Dendritic cell treated with granulocyte-macrophage colony-stimulating factor and Interleukin-4, amounts not matched to agents 40 ng/mL and 50 ng/mL, for 4 days (primary cell): ENCODE results near the gene MACROD2.

Source experiments
- H3K27ac Mint-ChIP-seq: one replicate; pipeline ENCODE4 v1.8.0; 2022; ENCODE audit warnings: mild to moderate bottlenecking, mixed read lengths
- H3K27me3 Mint-ChIP-seq: one replicate; pipeline ENCODE4 v1.8.0; 2022; ENCODE audit warnings: mild to moderate bottlenecking, mixed read lengths
- H3K36me3 Mint-ChIP-seq: one replicate; pipeline ENCODE4 v1.8.0; 2022; ENCODE audit warnings: low read depth, mixed read lengths
- H3K4me1 Mint-ChIP-seq: one replicate; pipeline ENCODE4 v1.8.0; 2022; ENCODE audit warnings: low read depth, mixed read lengths
- H3K4me3 Mint-ChIP-seq: one replicate; pipeline ENCODE4 v1.8.0; 2022; ENCODE audit warnings: mild to moderate bottlenecking, moderate library complexity, mixed read lengths
- H3K9me3 Mint-ChIP-seq: one replicate; pipeline ENCODE4 v1.8.0; 2022; ENCODE audit warnings: mixed read lengths
- intact Hi-C: fragments of 100-400 bp; cut with micrococcal nuclease; formaldehyde crosslinking; loops from one replicate; pipeline ENCODE4 v1.15.0; 2022

The MACROD2 gene

DNA sequence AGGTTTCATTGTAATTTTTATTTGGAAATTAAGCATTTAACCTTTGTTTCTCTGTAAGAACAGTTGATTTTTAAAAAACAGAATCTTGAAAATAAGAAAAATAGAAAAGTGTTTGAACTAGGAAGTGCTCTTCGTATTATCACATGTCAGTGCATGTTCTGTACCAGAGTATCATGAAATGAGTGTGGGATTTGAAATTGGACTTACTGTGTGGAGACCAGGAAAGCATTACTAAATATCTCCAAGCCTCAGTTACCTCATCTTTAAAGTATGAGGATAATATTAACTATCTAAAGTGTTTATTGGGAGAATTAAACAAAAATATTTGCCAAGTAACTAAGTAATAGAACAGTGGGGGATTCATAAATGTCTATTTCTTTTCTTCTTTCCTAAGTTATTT lies 499.0 kb downstream of the MACROD2 start:
- Mint-ChIP-seq H3K27ac (no peak overlapping the region), H3K4me3 (no peak overlapping the region), H3K9me3 (peaks cover 16% of the 10 kb centered on the region), H3K4me1 (no peaks in the 10 kb centered on the region), H3K27me3 (no peaks in the 10 kb centered on the region), H3K36me3 (no peaks in the 10 kb centered on the region)
- intact Hi-C loops = no loop called here

DNA sequence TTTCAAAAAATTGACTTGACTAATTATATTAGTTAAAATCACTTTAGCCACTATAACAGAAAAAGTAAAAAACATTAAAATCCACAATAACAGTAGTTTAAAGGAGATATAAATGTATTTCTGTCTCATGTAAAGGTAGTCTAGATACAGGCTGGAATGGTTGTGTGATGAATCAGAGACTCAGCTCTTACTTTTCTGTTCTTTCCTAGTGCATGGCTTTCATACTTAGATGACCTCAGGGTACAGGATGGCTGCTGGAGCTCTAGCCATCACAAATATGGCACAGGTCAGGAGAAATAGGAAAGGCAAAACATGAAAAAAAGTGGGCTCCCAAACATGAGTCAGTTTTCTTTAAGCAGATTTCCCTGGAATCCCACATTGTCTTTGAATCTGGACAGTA lies 499.8 kb downstream of the MACROD2 start:
- Mint-ChIP-seq H3K27me3 (no peaks in the 10 kb centered on the region), H3K27ac (no peak overlapping the region), H3K4me3 (no peak overlapping the region), H3K4me1 (no peaks in the 10 kb centered on the region), H3K9me3 (peaks cover 17% of the 10 kb centered on the region), H3K36me3 (no peaks in the 10 kb centered on the region)
- intact Hi-C loops = no loop called here

DNA sequence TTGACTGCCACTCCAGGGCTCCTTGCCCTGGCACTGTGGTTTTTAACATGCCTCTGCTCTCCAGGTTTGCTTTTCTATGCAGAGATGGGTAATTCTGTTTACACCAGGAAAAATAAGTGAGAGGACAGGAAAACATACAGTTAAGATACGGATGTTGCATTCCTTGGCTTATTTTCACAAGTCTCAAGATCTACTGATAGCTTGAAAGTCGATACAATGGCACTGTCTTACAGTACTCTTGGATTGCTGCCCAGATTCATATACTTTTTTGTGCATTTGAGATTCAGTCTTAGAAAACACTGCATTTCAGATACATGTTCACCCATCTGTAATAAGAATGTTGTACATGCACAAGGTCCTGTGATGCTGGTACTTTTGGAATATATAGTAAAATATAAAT lies 501.7 kb downstream of the MACROD2 start:
- Mint-ChIP-seq H3K4me3 (no peak overlapping the region), H3K4me1 (no peaks in the 10 kb centered on the region), H3K27me3 (no peaks in the 10 kb centered on the region), H3K9me3 (peaks cover 17% of the 10 kb centered on the region), H3K36me3 (no peaks in the 10 kb centered on the region), H3K27ac (no peak overlapping the region)
- intact Hi-C loops = no loop called here

DNA sequence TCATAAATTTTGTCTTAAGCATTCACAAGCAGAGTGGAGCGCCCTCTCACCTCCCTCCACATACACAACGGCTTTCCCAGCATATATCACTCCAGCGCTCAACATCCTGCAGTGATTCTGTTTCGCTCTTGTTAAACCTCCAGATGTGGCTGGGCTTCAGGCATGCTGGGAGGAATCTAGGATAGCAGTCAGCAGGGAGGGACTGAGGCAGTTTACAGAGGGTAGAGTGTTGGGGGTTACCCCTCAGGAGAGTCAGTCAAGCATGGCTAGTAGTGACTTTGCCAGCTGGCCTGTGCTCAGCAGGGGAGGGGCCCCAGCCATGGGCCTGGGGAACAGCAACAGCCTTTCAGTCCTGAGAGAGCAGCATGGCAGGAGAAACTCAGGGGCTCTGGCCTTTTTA lies 503.5 kb downstream of the MACROD2 start:
- H3K9me3 Mint-ChIP-seq = peaks cover 27% of the 10 kb centered on the region
- H3K36me3 Mint-ChIP-seq = no peaks in the 10 kb centered on the region
- H3K27ac Mint-ChIP-seq = no peak overlapping the region
- H3K4me3 Mint-ChIP-seq = no peak overlapping the region
- H3K27me3 Mint-ChIP-seq = no peaks in the 10 kb centered on the region
- H3K4me1 Mint-ChIP-seq = no peaks in the 10 kb centered on the region
- intact Hi-C loops = no loop called here

DNA sequence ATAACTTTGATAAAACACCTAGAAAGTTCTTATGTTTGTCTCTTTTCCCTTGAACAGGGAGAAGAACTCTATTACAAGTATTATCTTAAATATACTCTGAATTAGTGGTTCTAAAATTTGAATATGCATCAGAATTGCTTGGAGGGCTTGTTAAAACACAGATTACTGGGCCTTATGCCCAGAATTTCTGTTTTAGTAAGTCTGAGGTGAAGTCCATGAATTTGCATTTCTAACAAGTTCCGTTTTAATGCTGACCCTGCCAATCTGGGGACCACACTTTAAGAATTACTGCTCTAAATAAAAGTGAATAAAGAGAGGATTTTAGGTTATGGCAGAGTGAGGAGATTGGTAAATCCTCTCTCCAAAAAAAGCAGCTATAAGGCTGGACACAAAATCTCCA lies 510.2 kb downstream of the MACROD2 start:
- intact Hi-C loops = no loop called here

DNA sequence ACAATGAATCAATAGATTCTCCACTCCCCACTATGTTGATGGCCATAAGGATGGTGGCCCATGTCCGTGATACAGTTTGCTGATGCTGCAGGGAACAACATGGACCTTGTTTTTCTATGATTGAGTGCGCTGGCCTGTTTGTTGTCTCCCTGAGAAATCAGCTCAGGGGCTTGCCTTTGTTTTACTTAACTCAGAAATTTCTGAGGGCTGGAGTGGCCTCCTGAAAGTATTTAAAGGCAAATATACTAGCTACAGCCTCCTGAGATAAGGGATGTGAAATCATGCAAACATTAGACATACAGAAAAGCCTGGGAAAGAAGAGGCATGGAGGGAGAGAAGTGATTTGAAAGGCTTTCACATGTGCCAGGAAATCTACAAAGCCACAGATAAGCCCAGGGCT lies 512.4 kb downstream of the MACROD2 start:
- H3K4me1 Mint-ChIP-seq = no peaks in the 10 kb centered on the region
- no peaks in the 10 kb centered on the region for H3K36me3 Mint-ChIP-seq
- H3K27ac Mint-ChIP-seq = no peak overlapping the region
- H3K9me3 Mint-ChIP-seq = peaks cover 45% of the 10 kb centered on the region
- H3K4me3 Mint-ChIP-seq = no peak overlapping the region
- intact Hi-C loops = no loop called here
- no peaks in the 10 kb centered on the region for H3K27me3 Mint-ChIP-seq

More for the DNA sequence above, 510.2 kb downstream of the MACROD2 start:
- H3K9me3 Mint-ChIP-seq = peaks cover 37% of the 10 kb centered on the region
- no peaks in the 10 kb centered on the region for H3K4me1 Mint-ChIP-seq
- H3K36me3 Mint-ChIP-seq = no peaks in the 10 kb centered on the region
- no peaks in the 10 kb centered on the region for H3K27me3 Mint-ChIP-seq
- H3K4me3 Mint-ChIP-seq = no peak overlapping the region
- H3K27ac Mint-ChIP-seq = no peak overlapping the region

DNA sequence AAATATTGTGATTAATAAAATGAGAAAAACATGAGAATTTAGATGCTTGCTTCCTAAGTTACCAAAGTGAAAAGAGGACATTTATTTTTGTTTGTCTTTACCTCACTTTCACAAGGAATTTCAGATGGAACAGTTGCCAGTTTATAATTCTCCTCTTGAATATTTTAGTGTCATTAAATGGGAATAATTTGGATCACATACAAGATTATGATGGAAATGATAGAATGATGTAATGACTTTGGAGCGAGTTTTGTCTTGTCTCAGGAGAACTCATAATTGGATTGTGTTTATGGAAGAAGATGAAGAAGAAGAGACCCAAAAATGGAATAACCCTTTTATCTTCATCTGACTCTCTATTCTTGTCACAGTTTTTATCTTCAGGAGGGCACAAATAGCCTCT lies 515.0 kb downstream of the MACROD2 start:
- Mint-ChIP-seq H3K4me3 (no peak overlapping the region), H3K4me1 (no peaks in the 10 kb centered on the region), H3K36me3 (no peaks in the 10 kb centered on the region), H3K27me3 (no peaks in the 10 kb centered on the region), H3K9me3 (peaks cover 40% of the 10 kb centered on the region), H3K27ac (no peak overlapping the region)
- intact Hi-C loops = no loop called here

DNA sequence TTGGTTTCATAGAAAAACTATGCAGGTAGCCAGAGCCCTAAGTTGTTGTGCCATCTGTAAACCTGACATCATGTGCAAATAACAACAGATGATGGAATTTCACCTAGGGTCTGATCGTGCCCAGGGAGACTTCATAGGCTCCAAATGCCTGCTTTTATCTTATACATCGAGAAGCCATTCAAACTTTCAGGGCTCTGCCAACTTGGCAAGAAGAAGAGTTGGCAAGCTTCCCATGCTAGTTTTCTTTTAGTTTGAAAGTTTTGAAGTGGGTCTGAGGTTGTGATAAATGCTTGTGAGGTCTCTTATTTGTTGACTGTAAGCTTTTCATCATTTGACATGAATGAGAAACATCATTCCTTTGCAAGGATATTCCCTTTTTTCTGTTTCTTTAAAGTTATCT lies 517.5 kb downstream of the MACROD2 start:
- H3K4me1 Mint-ChIP-seq = no peaks in the 10 kb centered on the region
- H3K36me3 Mint-ChIP-seq = no peaks in the 10 kb centered on the region
- H3K27me3 Mint-ChIP-seq = no peaks in the 10 kb centered on the region
- no peak overlapping the region for H3K4me3 Mint-ChIP-seq
- intact Hi-C loops = no loop called here
- no peak overlapping the region for H3K27ac Mint-ChIP-seq
- H3K9me3 Mint-ChIP-seq = peaks cover 25% of the 10 kb centered on the region

DNA sequence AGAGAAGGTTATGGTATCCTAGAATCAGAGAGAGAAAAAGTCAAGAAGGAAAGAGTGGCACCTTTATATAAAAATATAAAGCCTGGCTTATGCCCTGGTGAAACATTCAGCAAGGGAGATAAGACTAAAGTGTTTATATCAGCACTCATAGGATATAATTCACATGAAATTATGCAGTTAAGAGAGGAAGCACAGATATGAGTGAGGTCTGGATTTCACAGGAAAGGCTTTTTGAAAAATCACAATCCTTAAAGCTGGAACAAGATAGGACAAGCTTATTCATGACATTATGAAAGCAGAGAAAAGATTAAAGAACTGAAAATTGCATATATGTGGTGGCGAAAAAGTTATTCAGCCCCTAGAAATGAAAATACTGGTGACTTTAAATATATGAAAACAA lies 523.3 kb downstream of the MACROD2 start:
- H3K27me3 Mint-ChIP-seq = no peaks in the 10 kb centered on the region
- H3K27ac Mint-ChIP-seq = no peak overlapping the region
- H3K9me3 Mint-ChIP-seq = peaks cover 20% of the 10 kb centered on the region
- intact Hi-C loops = no loop called here
- H3K4me1 Mint-ChIP-seq = no peaks in the 10 kb centered on the region
- no peak overlapping the region for H3K4me3 Mint-ChIP-seq
- no peaks in the 10 kb centered on the region for H3K36me3 Mint-ChIP-seq

DNA sequence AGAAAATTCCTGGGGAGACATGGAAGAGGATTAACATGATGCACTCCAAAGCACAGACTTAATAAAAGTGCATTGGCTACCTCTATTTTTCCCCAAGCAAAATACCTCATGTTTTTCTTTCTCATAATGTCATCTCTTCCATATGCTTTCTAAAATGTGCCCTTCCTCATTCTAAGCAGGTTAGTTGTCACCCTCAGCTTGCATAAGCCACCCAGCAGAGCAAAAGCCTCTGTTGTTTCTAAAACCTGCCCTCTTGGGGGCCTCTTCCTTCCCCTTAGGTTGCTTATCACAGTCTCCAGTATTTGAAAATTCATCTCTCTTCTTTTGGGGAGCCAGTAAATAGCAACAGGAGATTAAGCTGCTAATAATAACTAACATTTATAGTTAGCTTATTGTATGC lies 525.7 kb downstream of the MACROD2 start:
- Mint-ChIP-seq H3K4me3 (no peak overlapping the region), H3K9me3 (peaks cover 21% of the 10 kb centered on the region), H3K27ac (no peak overlapping the region), H3K27me3 (no peaks in the 10 kb centered on the region), H3K4me1 (no peaks in the 10 kb centered on the region), H3K36me3 (no peaks in the 10 kb centered on the region)
- intact Hi-C loops = no loop called here

DNA sequence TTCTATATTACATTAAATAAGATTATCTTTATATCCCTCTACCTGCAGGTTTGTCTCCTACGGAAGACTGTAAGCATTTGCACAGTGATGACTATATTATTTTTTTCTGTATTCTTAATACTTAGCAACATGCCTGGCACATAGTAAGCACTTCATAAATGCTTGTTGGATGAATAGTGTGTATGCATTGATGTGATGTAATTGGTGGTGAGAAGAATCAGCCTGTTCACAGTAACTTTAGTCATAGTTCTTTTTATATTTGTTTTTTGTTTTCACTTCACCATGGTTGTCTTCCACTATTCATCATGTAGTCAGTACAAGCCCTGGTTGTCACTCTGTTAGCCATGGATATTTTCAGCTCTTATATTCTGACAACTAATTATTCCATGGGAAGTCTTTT lies 526.1 kb downstream of the MACROD2 start:
- no peaks in the 10 kb centered on the region for H3K27me3 Mint-ChIP-seq
- intact Hi-C loops = no loop called here
- peaks cover 21% of the 10 kb centered on the region for H3K9me3 Mint-ChIP-seq
- H3K4me1 Mint-ChIP-seq = no peaks in the 10 kb centered on the region
- H3K27ac Mint-ChIP-seq = no peak overlapping the region
- no peak overlapping the region for H3K4me3 Mint-ChIP-seq
- no peaks in the 10 kb centered on the region for H3K36me3 Mint-ChIP-seq

DNA sequence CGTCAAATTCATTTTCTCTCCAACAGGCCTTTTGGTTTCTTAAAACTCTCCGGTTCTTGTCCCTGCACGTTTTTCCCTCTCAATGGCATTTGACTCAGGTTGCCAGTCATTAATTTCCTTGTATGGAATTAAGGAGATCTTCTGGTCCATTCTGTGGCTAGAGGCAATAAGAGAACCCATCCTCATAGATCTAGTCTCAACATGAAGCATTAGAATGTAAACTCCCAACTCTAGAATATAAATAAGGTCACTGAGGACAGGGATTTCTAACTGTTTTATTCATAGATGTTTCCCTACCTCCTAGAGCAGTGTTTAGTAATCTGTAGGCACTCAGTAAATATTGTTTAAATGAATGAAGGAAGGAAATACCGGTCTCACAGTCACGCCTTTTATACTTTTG lies 527.3 kb downstream of the MACROD2 start:
- intact Hi-C loops = no loop called here
- Mint-ChIP-seq H3K27ac (no peak overlapping the region), H3K4me3 (no peak overlapping the region), H3K36me3 (no peaks in the 10 kb centered on the region), H3K27me3 (no peaks in the 10 kb centered on the region), H3K9me3 (peaks cover 29% of the 10 kb centered on the region), H3K4me1 (no peaks in the 10 kb centered on the region)

DNA sequence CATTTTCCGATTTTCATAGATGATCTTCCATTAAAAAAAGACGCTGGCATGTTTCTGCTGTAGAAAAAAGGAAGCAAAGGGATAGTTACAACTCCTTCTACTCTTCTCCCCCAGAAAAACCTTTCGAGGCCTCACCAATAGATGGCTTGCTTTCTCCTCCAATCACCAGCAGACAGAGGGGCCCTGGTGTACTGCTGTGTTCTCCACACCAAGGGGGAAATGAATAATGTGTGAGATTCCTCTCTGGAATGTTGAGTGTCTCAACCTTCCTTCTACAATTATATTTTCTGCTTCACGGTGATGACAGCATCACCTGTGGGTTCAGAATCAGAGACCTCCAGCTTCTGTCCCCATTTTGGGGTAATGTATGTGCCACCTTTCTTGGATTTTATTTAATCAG lies 527.8 kb downstream of the MACROD2 start:
- H3K36me3 Mint-ChIP-seq = no peaks in the 10 kb centered on the region
- no peaks in the 10 kb centered on the region for H3K27me3 Mint-ChIP-seq
- H3K4me3 Mint-ChIP-seq = no peak overlapping the region
- no peaks in the 10 kb centered on the region for H3K4me1 Mint-ChIP-seq
- no peak overlapping the region for H3K27ac Mint-ChIP-seq
- intact Hi-C loops = no loop called here
- H3K9me3 Mint-ChIP-seq = peaks cover 31% of the 10 kb centered on the region

DNA sequence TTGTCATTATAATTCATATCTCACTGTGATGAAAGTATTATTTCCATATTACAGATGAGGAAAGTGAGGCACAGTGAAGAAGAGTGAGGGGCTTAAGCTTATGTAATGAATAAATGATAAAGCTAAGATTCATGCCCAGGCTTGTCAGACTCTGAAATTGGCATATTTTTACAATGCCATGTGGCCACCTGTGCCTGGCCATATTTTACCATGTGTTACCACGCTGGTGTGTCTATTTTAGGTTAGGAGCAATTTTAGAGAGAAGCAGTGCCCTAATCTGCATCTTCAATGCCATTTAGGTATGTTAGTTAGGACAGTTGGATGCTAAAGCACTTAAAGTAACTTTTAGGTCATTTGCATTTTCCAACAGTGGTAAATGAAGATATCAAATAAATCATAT lies 530.1 kb downstream of the MACROD2 start:
- Mint-ChIP-seq H3K36me3 (no peaks in the 10 kb centered on the region), H3K27ac (no peak overlapping the region), H3K27me3 (no peaks in the 10 kb centered on the region), H3K4me3 (no peak overlapping the region), H3K4me1 (no peaks in the 10 kb centered on the region), H3K9me3 (peaks cover 48% of the 10 kb centered on the region)
- intact Hi-C loops = no loop called here

DNA sequence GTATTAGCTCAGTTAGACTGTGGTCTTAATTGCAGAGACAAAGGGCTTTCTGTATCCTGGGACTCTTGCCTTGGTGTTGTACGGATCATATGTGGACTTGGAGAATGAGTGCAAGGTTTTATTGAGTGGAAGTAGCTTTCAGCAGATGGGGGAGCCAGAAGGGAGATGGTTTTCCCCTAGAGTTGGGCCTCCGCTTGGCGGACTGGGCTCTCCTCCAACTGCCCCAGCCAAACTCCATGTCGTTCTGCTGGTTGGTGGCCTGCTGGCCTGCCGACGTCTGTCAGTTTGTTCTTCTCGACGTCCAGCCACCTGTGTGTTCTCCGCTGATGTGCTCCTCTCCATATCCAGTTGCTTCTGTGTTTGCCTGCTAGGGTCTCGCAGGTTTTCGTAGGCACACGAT lies 531.6 kb downstream of the MACROD2 start:
- no peak overlapping the region for H3K27ac Mint-ChIP-seq
- peaks cover 48% of the 10 kb centered on the region for H3K9me3 Mint-ChIP-seq
- intact Hi-C loops = no loop called here
- no peaks in the 10 kb centered on the region for H3K27me3 Mint-ChIP-seq
- no peak overlapping the region for H3K4me3 Mint-ChIP-seq
- H3K4me1 Mint-ChIP-seq = no peaks in the 10 kb centered on the region
- no peaks in the 10 kb centered on the region for H3K36me3 Mint-ChIP-seq

DNA sequence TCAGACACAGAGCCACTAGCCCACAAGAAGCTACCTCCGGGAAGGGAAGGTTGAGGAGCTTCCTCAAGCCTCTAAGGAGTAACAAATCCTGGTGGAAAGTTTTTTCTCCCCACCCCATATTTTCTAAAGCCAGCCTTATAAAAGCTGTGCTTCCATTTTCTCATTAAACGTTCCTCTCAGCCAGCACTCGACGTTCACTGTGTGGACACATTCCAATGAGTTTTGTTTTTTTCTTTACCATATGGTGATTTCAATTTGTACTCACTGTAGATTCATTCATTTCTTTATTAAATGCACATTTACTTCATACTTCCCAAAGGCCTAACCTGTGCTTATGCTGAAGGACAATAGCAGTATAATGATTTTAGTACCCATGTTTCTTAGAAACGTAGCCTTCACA lies 536.5 kb downstream of the MACROD2 start:
- Mint-ChIP-seq H3K4me3 (no peak overlapping the region), H3K9me3 (peaks cover 28% of the 10 kb centered on the region), H3K4me1 (no peaks in the 10 kb centered on the region), H3K27ac (no peak overlapping the region), H3K36me3 (no peaks in the 10 kb centered on the region), H3K27me3 (no peaks in the 10 kb centered on the region)
- intact Hi-C loops = no loop called here
